Measurements from ENCODE around the gene GSG1L2. TPM values are rescaled to one million over a fixed set of nuclear protein-coding genes. Genes with fewer than 3 reads are reported as not detected.

The GSG1L2 gene
- total and polyA plus RNA-seq, 2 of the 4 experiments (the other 2 are of a cell fraction) = not detected

GRCh38 chr17:9801505-9801904, 20.4 kb downstream of the GSG1L2 start:
- no peaks in the 10 kb centered on the region for H3K79me1 ChIP-seq (ENCODE audit: low read depth in 1 of 2, low read length in 2 of 2)
- no peak overlapping the region for H3K4me2 ChIP-seq (ENCODE audit: low read depth, low read length)
- H4K5ac ChIP-seq (ENCODE audit: low read depth, low read length) = no peak overlapping the region
- H2BK20ac ChIP-seq (ENCODE audit: low read depth, low read length) = no peak overlapping the region
- no peaks in the 10 kb centered on the region for H3K27me3 ChIP-seq (ENCODE audit: control insufficient read depth, insufficient read depth, low read length)
- H3K36me3 ChIP-seq (ENCODE audit: control insufficient read depth, insufficient read depth, low read length) = no peaks in the 10 kb centered on the region
- no peak overlapping the region for H3K27ac ChIP-seq (ENCODE audit: insufficient read depth, low read length)
- H3K9me3 ChIP-seq (ENCODE audit: control insufficient read depth, insufficient read depth, low read length) = peaks cover 2% of the 10 kb centered on the region; the same call in 1 of the 2 replicates
- no CpG with 5 or more reads among the region's 2 CpGs for WGBS, 2 experiments (ENCODE audit: extremely low coverage in 2 of 2, insufficient read length in 1 of 2)
- H4K91ac ChIP-seq (ENCODE audit: insufficient read depth, low read depth, low read length) = no peak overlapping the region
- no peak for TF ChIP-seq MAFK (IDR thresholded peaks at IDR 0.05; ENCODE audit: low read depth, low read length)
- TF ChIP-seq CHD1 (IDR thresholded peaks at IDR 0.05; ENCODE audit: low read depth, low read length) = no peak
- TF ChIP-seq MAZ (IDR thresholded peaks at IDR 0.05; ENCODE audit: borderline replicate concordance, low read depth, low read length) = no peak
- no peak for TF ChIP-seq FOS (IDR thresholded peaks at IDR 0.05; ENCODE audit: low read depth, low read length)
- no peak for TF ChIP-seq POLR2A (IDR thresholded peaks at IDR 0.05; ENCODE audit: low read depth, low read length)
- TF ChIP-seq MXI1 (IDR thresholded peaks at IDR 0.05; ENCODE audit: borderline replicate concordance, low read depth, low read length) = no peak
- no peak for TF ChIP-seq RFX5 (IDR thresholded peaks at IDR 0.05; ENCODE audit: low read depth, low read length)
- TF ChIP-seq SMC3 (IDR thresholded peaks at IDR 0.05; ENCODE audit: low read depth, low read length) = no peak
- TF ChIP-seq USF2 (IDR thresholded peaks at IDR 0.05; ENCODE audit: low read depth, low read length) = no peak
- no peak for TF ChIP-seq BHLHE40 (IDR thresholded peaks at IDR 0.05; ENCODE audit: low read depth, low read length)
- no peak for TF ChIP-seq CTCF (conservative IDR thresholded peaks at IDR 0.05; ENCODE audit: low read depth, low read length)
- TF ChIP-seq NFE2L2 (IDR thresholded peaks at IDR 0.05; ENCODE audit: low read depth, low read length) = no peak
- TF ChIP-seq CEBPB (IDR thresholded peaks at IDR 0.05; ENCODE audit: low read depth, low read length) = no peak
- TF ChIP-seq RCOR1 (IDR thresholded peaks at IDR 0.05; ENCODE audit: insufficient replicate concordance, low read length) = no peak
- no peak for TF ChIP-seq RAD21 (IDR thresholded peaks at IDR 0.05; ENCODE audit: low read length)
- no peaks in the 10 kb centered on the region for H3K9me1 ChIP-seq (ENCODE audit: insufficient read depth, low read length)
- no peak overlapping the region for H3K18ac ChIP-seq (ENCODE audit: low read depth, low read length)
- no peak overlapping the region for H3K4me3 ChIP-seq (ENCODE audit: insufficient read depth, low read depth, low read length)
- H2BK5ac ChIP-seq (ENCODE audit: low read depth, low read length, poor library complexity, severe bottlenecking) = no peak overlapping the region
- no peak overlapping the region for H3K14ac ChIP-seq (replicated peaks; ENCODE audit: low read depth, low read length)
- H3K56ac ChIP-seq (ENCODE audit: extremely low read depth, insufficient read depth, low read length) = no peak overlapping the region
- no peak overlapping the region for H2BK15ac ChIP-seq (ENCODE audit: low read depth, low read length)
- H4K20me1 ChIP-seq (ENCODE audit: insufficient read depth, low read length) = no peaks in the 10 kb centered on the region
- no peak overlapping the region for H3K23ac ChIP-seq (ENCODE audit: low read depth, low read length)
- no peak overlapping the region for H2AK9ac ChIP-seq (replicated peaks; ENCODE audit: low read depth, low read length, poor library complexity)
- no TSS peak for BruUV-seq (replicated peaks)
- H3K4me1 ChIP-seq (ENCODE audit: control insufficient read depth, insufficient read depth, low read length) = no peaks in the 10 kb centered on the region
- H3K4ac ChIP-seq (ENCODE audit: low read depth, low read length) = no peak overlapping the region
- no peak overlapping the region for H3K9ac ChIP-seq (ENCODE audit: low read depth, low read length)
- ChIA-PET POLR2A (ENCODE audit: unreplicated experiment) (no interaction called here), CTCF (no interaction called here)
- intact Hi-C loops (cut with micrococcal nuclease) = no loop called here
- no peak overlapping the region for H2AK5ac ChIP-seq (ENCODE audit: low read depth, low read length)
- no peak for ATAC-seq (ENCODE audit: low read depth)
- no peak overlapping the region for H2BK120ac ChIP-seq (ENCODE audit: low read depth, low read length)
- H2AFZ ChIP-seq (replicated peaks; ENCODE audit: low read length, poor library complexity) = no peak overlapping the region
- dilution Hi-C loops (cut with HindIII; ENCODE audit: low sequenced_read_pairs, unreplicated experiment) = no loop called here
- DNase-seq = no peak
- in situ Hi-C loops (cut with MboI; ENCODE audit: low sequenced_read_pairs) = no loop called here
- no peak overlapping the region for H4K8ac ChIP-seq (ENCODE audit: low read depth in 2 of 2, low read length in 2 of 2)

All from IMR-90 (cell line).